H1 (cell line): Measurements from ENCODE around the gene RDM1. TPM values are rescaled to one million over a fixed set of nuclear protein-coding genes. Genes with fewer than 3 reads are reported as not detected.

Source experiments
- CTCF ChIA-PET: fragments of 300-600 bp; sonication (Branson Sonifier 250); formaldehyde crosslinking; loops from one replicate; lab custom pipeline; 2021; ENCODE audit not compliant: partially characterized antibody; lab: Charles Lee
- POLR2A ChIA-PET: fragments of 300-600 bp; sonication (Branson Sonifier 250); formaldehyde crosslinking; loops from one replicate; lab custom pipeline; 2021; ENCODE audit warnings: inconsistent platforms; ENCODE audit not compliant: partially characterized antibody; lab: Charles Lee
- DNase-seq, 2 experiments: peaks; one replicate each; pipeline versions ENCODE4 v3.0.0 to v3.0.0-alpha.2; 2010 to 2022; ENCODE audit warnings: low spot score in 2 of 2, low read depth in 1 of 2, mixed read lengths in 1 of 2
- FAIRE-seq: peaks from 2 replicates; lab custom pipeline; 2011; peaks lifted over from hg19 to GRCh38; lab: Jason Lieb, UNC
- H2AFZ ChIP-seq: 2 replicates; pipeline ENCODE4 v1.8.1; 2012; ENCODE audit warnings: low read length, inconsistent platforms
- H2AK5ac ChIP-seq: 2 replicates; pipeline ENCODE4 v1.6.1; 2013; ENCODE audit warnings: low read depth, low read length
- H2BK120ac ChIP-seq: replicated peaks from 2 replicates; pipeline ENCODE3; 2013; ENCODE audit warnings: low read depth, low read length, inconsistent platforms
- H2BK12ac ChIP-seq: 2 replicates; pipeline ENCODE4 v1.6.1; 2013; ENCODE audit warnings: low read depth, low read length
- H2BK15ac ChIP-seq: 2 replicates; pipeline ENCODE4 v1.6.1; 2013; ENCODE audit warnings: low read length
- H2BK20ac ChIP-seq: 2 replicates; pipeline ENCODE4 v1.6.1; 2013; ENCODE audit warnings: low read length
- H2BK5ac ChIP-seq: 2 replicates; pipeline ENCODE4 v1.6.1; 2013; ENCODE audit warnings: low read depth, low read length
- H3K14ac ChIP-seq: 2 replicates; pipeline ENCODE4 v1.6.1; 2013; ENCODE audit warnings: inconsistent platforms; ENCODE audit not compliant: insufficient read length
- H3K18ac ChIP-seq: 2 replicates; pipeline ENCODE4 v1.6.1; 2013; ENCODE audit warnings: low read length; ENCODE audit errors: extremely low read depth
- H3K23ac ChIP-seq: 2 replicates; pipeline ENCODE4 v1.6.1; 2013; ENCODE audit warnings: inconsistent platforms; ENCODE audit not compliant: insufficient read length
- H3K23me2 ChIP-seq: 2 replicates; pipeline ENCODE4 v1.6.1; 2013; ENCODE audit warnings: low read depth, low read length
- H3K27ac ChIP-seq: 2 replicates; pipeline ENCODE4 v1.6.1; 2011; ENCODE audit warnings: low read depth, low read length, inconsistent platforms
- H3K27me3 ChIP-seq, 4 experiments: replicated peaks in 1 of 4; 1 replicate in 1 of 4; 2 replicates in 3 of 4; pipeline versions ENCODE4 v1.6.1 to v1.8.1; 2011 to 2013; ENCODE audit warnings: low read length in 3 of 4, mild to moderate bottlenecking in 3 of 4, inconsistent platforms in 2 of 4, mixed read lengths in 2 of 4, moderate library complexity in 1 of 4; ENCODE audit not compliant: control insufficient read depth in 3 of 4, insufficient read depth in 3 of 4; ENCODE audit errors: extremely low read depth in 1 of 4
- H3K36me3 ChIP-seq, 4 experiments: 2 replicates each; pipeline versions ENCODE4 v1.6.1 to v1.8.1; 2011 to 2013; ENCODE audit warnings: mild to moderate bottlenecking in 4 of 4, low read length in 3 of 4, moderate library complexity in 2 of 4, control low read depth in 1 of 4, inconsistent platforms in 1 of 4; ENCODE audit not compliant: insufficient read depth in 4 of 4, control insufficient read depth in 2 of 4
- H3K4ac ChIP-seq: replicated peaks from 2 replicates; pipeline ENCODE3; 2013; ENCODE audit warnings: low read length, low read depth, mixed read lengths, inconsistent platforms; ENCODE audit not compliant: insufficient read length
- H3K4me1 ChIP-seq, 4 experiments: replicated peaks in 1 of 4; 1 replicate in 1 of 4; 2 replicates in 3 of 4; pipeline versions ENCODE4 v1.6.1 to v1.8.1; 2011 to 2013; ENCODE audit warnings: low read length in 3 of 4, inconsistent platforms in 2 of 4, mixed read lengths in 1 of 4; ENCODE audit not compliant: insufficient read depth in 4 of 4, control insufficient read depth in 3 of 4
- H3K4me2 ChIP-seq, 2 experiments: 2 replicates each; pipeline versions ENCODE4 v1.6.1 to v1.8.1; 2011 to 2013; ENCODE audit warnings: low read depth in 2 of 2, low read length in 2 of 2, control low read depth in 1 of 2, inconsistent platforms in 1 of 2, mild to moderate bottlenecking in 1 of 2; ENCODE audit not compliant: insufficient read depth in 1 of 2
- H3K4me3 ChIP-seq, 4 experiments: fragments of 200-600, 300-600 bp in 1 of 4; sonication (generic), shearing (Covaris generic), sonication (Bioruptor Twin) in 1 of 4; 2 replicates each; pipeline versions ENCODE4 v1.5.1 to v1.8.1; 2011 to 2016; ENCODE audit warnings: low read length in 4 of 4, low read depth in 3 of 4, control low read depth in 2 of 4, inconsistent platforms in 2 of 4, mild to moderate bottlenecking in 2 of 4, mixed read lengths in 1 of 4, moderate library complexity in 1 of 4; ENCODE audit not compliant: insufficient read depth in 2 of 4; ENCODE audit errors: extremely low read depth in 1 of 4
- H3K56ac ChIP-seq: replicated peaks from 2 replicates; pipeline ENCODE3; 2013; ENCODE audit warnings: low read depth, mild to moderate bottlenecking, mixed read lengths, low read length, inconsistent platforms; ENCODE audit not compliant: insufficient read length
- H3K79me1 ChIP-seq: 2 replicates; pipeline ENCODE4 v1.6.1; 2013; ENCODE audit warnings: low read depth, low read length, control low read depth
- H3K79me2 ChIP-seq, 2 experiments: 2 replicates each; pipeline versions ENCODE4 v1.6.1 to v1.8.1; 2012 to 2013; ENCODE audit warnings: low read length in 2 of 2, mild to moderate bottlenecking in 2 of 2, inconsistent platforms in 1 of 2; ENCODE audit not compliant: insufficient read depth in 2 of 2, control insufficient read depth in 1 of 2
- H3K9ac ChIP-seq, 4 experiments: replicated peaks in 1 of 4; 1 replicate in 1 of 4; 2 replicates in 3 of 4; pipeline versions ENCODE4 v1.6.1 to v1.8.1; 2011 to 2013; ENCODE audit warnings: low read depth in 3 of 4, low read length in 3 of 4, control low read depth in 2 of 4, mild to moderate bottlenecking in 2 of 4, moderate library complexity in 2 of 4, inconsistent platforms in 1 of 4; ENCODE audit errors: extremely low read depth in 1 of 4
- H3K9me3 ChIP-seq, 2 experiments: 2 replicates each; pipeline versions ENCODE4 v1.6.1 to v1.8.1; 2012 to 2013; ENCODE audit warnings: mild to moderate bottlenecking in 2 of 2, moderate library complexity in 2 of 2, control low read depth in 1 of 2, inconsistent platforms in 1 of 2, low read depth in 1 of 2, low read length in 1 of 2, mixed read lengths in 1 of 2; ENCODE audit not compliant: insufficient read depth in 2 of 2
- H4K20me1 ChIP-seq, 2 experiments: replicated peaks in 1 of 2; 2 replicates each; pipeline versions ENCODE3 to v1.8.1; 2011 to 2013; ENCODE audit warnings: inconsistent platforms in 2 of 2, low read length in 2 of 2, mild to moderate bottlenecking in 1 of 2; ENCODE audit not compliant: insufficient read depth in 2 of 2, control insufficient read depth in 1 of 2
- H4K5ac ChIP-seq: 2 replicates; pipeline ENCODE4 v1.6.1; 2013; ENCODE audit warnings: low read length, low read depth, mixed read lengths, inconsistent platforms; ENCODE audit not compliant: insufficient read length
- H4K8ac ChIP-seq: 2 replicates; pipeline ENCODE4 v1.8.0; 2013; ENCODE audit warnings: mild to moderate bottlenecking, moderate library complexity, low read length, inconsistent platforms; ENCODE audit not compliant: insufficient read depth; ENCODE audit errors: extremely low read depth
- H4K91ac ChIP-seq: replicated peaks from 2 replicates; pipeline ENCODE3; 2013; ENCODE audit warnings: low read length, mixed read lengths, inconsistent platforms; ENCODE audit not compliant: insufficient read length
- ASH2L ChIP-seq: fragments of 200-600, 300-600 bp; sonication (generic); IDR thresholded peaks from one replicate; pipeline ENCODE4 v1.7.1; 2017; ENCODE audit warnings: low read length
- EGR1 ChIP-seq: IDR thresholded peaks from 2 replicates; pipeline ENCODE4 v1.6.1; 2011; ENCODE audit warnings: low read depth, low read length, borderline replicate concordance
- GABPA ChIP-seq: IDR thresholded peaks from 2 replicates; pipeline ENCODE4 v1.6.1; 2011; ENCODE audit warnings: mild to moderate bottlenecking, low read length, moderate library complexity, borderline replicate concordance; ENCODE audit not compliant: insufficient read depth
- NANOG ChIP-seq: IDR thresholded peaks from 2 replicates; pipeline ENCODE4 v1.6.1; 2011; ENCODE audit warnings: low read length, low read depth, mild to moderate bottlenecking, inconsistent platforms; ENCODE audit not compliant: insufficient read depth, poor library complexity, severe bottlenecking
- TCF12 ChIP-seq: IDR thresholded peaks from 2 replicates; pipeline ENCODE4 v1.6.1; 2011; ENCODE audit warnings: low read depth, mild to moderate bottlenecking, low read length
- YY1 ChIP-seq: IDR thresholded peaks from 2 replicates; pipeline ENCODE4 v1.6.1; 2011; ENCODE audit warnings: low read depth, mild to moderate bottlenecking, low read length
- ZNF274 ChIP-seq: IDR thresholded peaks from 2 replicates; pipeline ENCODE4 v1.7.0; 2012; ENCODE audit warnings: low read length, borderline replicate concordance; ENCODE audit errors: extremely low read depth
- polyA plus RNA-seq, 7 experiments: library from polyadenylated mRNA; depleted of rRNA in 3 of 7; stranded (reverse) in 5 of 7; unstranded in 2 of 7; fragments of >200 nt in 5 of 7; fragments of 200-250 nt in 2 of 7; gene quantifications; 1 replicate in 5 of 7; 2 replicates in 1 of 7; 4 replicates in 1 of 7; pipeline versions ENCODE4 v1.2.1 to v1.2.3, GENCODE V29; 2011 to 2013; ENCODE audit warnings: missing spikeins in 2 of 7, mixed read lengths in 2 of 7
- total RNA-seq: library from RNA; stranded (reverse); fragmentation: NEBNext Ultra II Directional; extraction: Animal tissue kit (Norgen Biotek cat#: 25700); gene quantifications from 2 replicates; pipeline ENCODE4 v1.2.1, GENCODE V29; 2021

RDM1 gene
- total and polyA plus RNA-seq, 2 of the 8 experiments (the other 6 are each of a cell fraction or from before 2014, with no cell fraction given), result 7.3 to 9.7 TPM

DNA sequence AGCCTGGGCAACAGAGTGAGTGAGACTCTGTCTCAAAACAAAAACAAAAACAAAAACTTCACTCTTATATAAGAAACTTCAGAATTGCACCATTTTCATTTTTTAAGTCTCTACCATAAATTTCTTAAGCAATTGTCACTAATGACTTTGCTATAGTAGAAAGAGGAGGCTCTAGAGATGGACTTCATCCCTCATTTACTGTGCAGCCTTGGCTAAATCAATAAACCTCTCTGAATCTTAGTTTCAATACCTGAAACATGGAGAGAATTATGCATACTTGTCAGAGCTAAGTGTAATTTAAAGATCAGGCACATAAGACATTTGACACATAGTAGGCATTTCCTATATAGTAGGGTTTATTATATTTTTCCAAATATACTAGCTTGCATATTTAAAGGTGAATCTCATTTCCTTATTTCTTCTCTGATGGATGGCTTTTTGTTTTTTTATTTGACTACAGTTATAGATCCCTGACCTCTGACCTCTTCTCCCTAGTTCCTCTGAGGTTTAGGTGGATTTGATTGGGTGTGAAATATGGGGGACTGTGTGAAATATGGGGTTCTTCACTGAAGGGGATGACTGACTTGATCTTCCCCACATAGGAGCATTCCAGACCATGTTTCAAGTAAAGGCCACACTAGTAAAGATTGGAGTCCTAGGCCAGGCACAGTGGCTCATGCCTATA, 53.1 kb downstream of the RDM1 start:
- no peak overlapping the region for H4K91ac ChIP-seq
- H4K5ac ChIP-seq, result no peak overlapping the region
- no peak overlapping the region for H3K18ac ChIP-seq
- no peak overlapping the region for H3K4me2 ChIP-seq
- CTCF ChIA-PET, result interaction anchor here (0.6 to 1.2 kb wide), 3 partner anchors 9 to 258 kb away, joined by 3 read pairs; no protein-coding TSS in a partner anchor
- no peak overlapping the region for H2AK5ac ChIP-seq
- no peak overlapping the region for H4K8ac ChIP-seq
- no peaks in the 10 kb centered on the region for H3K23me2 ChIP-seq
- H3K56ac ChIP-seq, result no peak overlapping the region
- no peaks in the 10 kb centered on the region for H3K79me1 ChIP-seq
- H2BK15ac ChIP-seq, result no peak overlapping the region
- no peak for FAIRE-seq
- no peaks in the 10 kb centered on the region for H3K4me1 ChIP-seq
- H3K23ac ChIP-seq, result no peak overlapping the region
- no peak overlapping the region for H2BK12ac ChIP-seq
- no peak overlapping the region for H3K4me3 ChIP-seq
- H3K14ac ChIP-seq, result no peak overlapping the region
- no peak overlapping the region for H2BK20ac ChIP-seq
- no peak overlapping the region for H3K27ac ChIP-seq
- no peaks in the 10 kb centered on the region for H4K20me1 ChIP-seq
- no peak overlapping the region for H2BK5ac ChIP-seq
- H3K36me3 ChIP-seq, result no peaks in the 10 kb centered on the region
- DNase-seq, result no peak
- POLR2A ChIA-PET, result no interaction called here
- no peak overlapping the region for H2AFZ ChIP-seq
- H3K27me3 ChIP-seq, result no peaks in the 10 kb centered on the region
- H3K4ac ChIP-seq, result no peak overlapping the region
- H2BK120ac ChIP-seq, result no peak overlapping the region
- H3K9ac ChIP-seq, result no peak overlapping the region
- no peaks in the 10 kb centered on the region for H3K79me2 ChIP-seq
- TF ChIP-seq GABPA (no peak), ASH2L (no peak), ZNF274 (no peak), NANOG (no peak), YY1 (no peak), EGR1 (no peak), TCF12 (no peak)
- TF ChIP-seq, all 59 proteins: peak for 0
- no peaks in the 10 kb centered on the region for H3K9me3 ChIP-seq
